Keratinocyte (primary cell): Measurements from ENCODE around the gene SFMBT1. TPM values are rescaled to one million over a fixed set of nuclear protein-coding genes. Genes with fewer than 3 reads are reported as not detected.

Source experiments
- DNase-seq: peaks from one replicate; pipeline ENCODE4 v3.0.0-alpha.2; 2011; ENCODE audit warnings: low read depth, missing footprints, low spot score
- FAIRE-seq: peaks from 2 replicates; lab custom pipeline; 2011; peaks lifted over from hg19 to GRCh38; lab: Jason Lieb, UNC
- H2AFZ ChIP-seq: 2 replicates; pipeline ENCODE4 v1.6.0; 2012; ENCODE audit warnings: low read length, control low read depth, inconsistent platforms; ENCODE audit not compliant: control insufficient read depth
- H3K27ac ChIP-seq: 2 replicates; pipeline ENCODE4 v1.5.1; 2011; ENCODE audit warnings: low read length; ENCODE audit not compliant: control insufficient read depth, insufficient read depth
- H3K27me3 ChIP-seq: 3 replicates; pipeline ENCODE4 v1.6.0; 2011; ENCODE audit warnings: low read length; ENCODE audit not compliant: control insufficient read depth, insufficient read depth; ENCODE audit errors: extremely low read depth
- H3K36me3 ChIP-seq, 2 experiments: 2 replicates in 1 of 2; 3 replicates in 1 of 2; pipeline ENCODE4 v1.5.1; 2011; ENCODE audit warnings: low read length in 2 of 2, mild to moderate bottlenecking in 1 of 2; ENCODE audit not compliant: control insufficient read depth in 2 of 2, insufficient read depth in 2 of 2; ENCODE audit errors: extremely low read depth in 1 of 2
- H3K4me1 ChIP-seq: 3 replicates; pipeline ENCODE4 v1.5.1; 2011; ENCODE audit warnings: low read length; ENCODE audit not compliant: control insufficient read depth, insufficient read depth; ENCODE audit errors: extremely low read depth
- H3K4me2 ChIP-seq: 3 replicates; pipeline ENCODE4 v1.6.0; 2011; ENCODE audit warnings: low read depth, low read length; ENCODE audit not compliant: control insufficient read depth, insufficient read depth; ENCODE audit errors: extremely low read depth
- H3K4me3 ChIP-seq, 3 experiments: fragments of 200-600 bp in 1 of 3; sonication (generic) in 1 of 3; 2 replicates in 2 of 3; 3 replicates in 1 of 3; pipeline ENCODE4 v1.5.1; 2011 to 2016; ENCODE audit warnings: low read length in 3 of 3, mild to moderate bottlenecking in 3 of 3, control low read depth in 2 of 3, inconsistent platforms in 1 of 3, low read depth in 1 of 3, mixed read lengths in 1 of 3, mixed run types in 1 of 3, moderate library complexity in 1 of 3; ENCODE audit not compliant: control insufficient read depth in 2 of 3, insufficient read depth in 2 of 3; ENCODE audit errors: extremely low read depth in 1 of 3
- H3K79me2 ChIP-seq: 2 replicates; pipeline ENCODE4 v1.6.0; 2012; ENCODE audit warnings: low read length; ENCODE audit not compliant: control insufficient read depth, insufficient read depth
- H3K9ac ChIP-seq: 3 replicates; pipeline ENCODE4 v1.6.0; 2011; ENCODE audit warnings: low read length; ENCODE audit not compliant: control insufficient read depth, insufficient read depth; ENCODE audit errors: extremely low read depth
- H3K9me1 ChIP-seq: 3 replicates; pipeline ENCODE4 v1.6.0; 2011; ENCODE audit warnings: low read length; ENCODE audit not compliant: control insufficient read depth, insufficient read depth; ENCODE audit errors: extremely low read depth
- H3K9me3 ChIP-seq: 2 replicates; pipeline ENCODE4 v1.5.1; 2012; ENCODE audit warnings: low read depth, low read length; ENCODE audit not compliant: control insufficient read depth
- H4K20me1 ChIP-seq: 3 replicates; pipeline ENCODE4 v1.6.0; 2011; ENCODE audit warnings: low read length; ENCODE audit not compliant: control insufficient read depth, insufficient read depth; ENCODE audit errors: extremely low read depth
- EZH2 ChIP-seq: IDR thresholded peaks from one replicate; pipeline ENCODE4 v1.6.1; 2012; ENCODE audit warnings: inconsistent platforms, mild to moderate bottlenecking, low read length, moderate library complexity
- dilution Hi-C: fragments of 300-500 bp; cut with MboI; formaldehyde crosslinking; loops from one replicate; pipeline ENCODE4 v1.7.0; 2020; ENCODE audit warnings: low sequenced_read_pairs; ENCODE audit not compliant: extremely low pct_ligation_motif_present
- polyA plus RNA-seq, 5 experiments: library from polyadenylated mRNA; depleted of rRNA in 3 of 5; stranded (reverse) in 3 of 5; stranded (forward) in 1 of 5; unstranded in 1 of 5; fragments of >200 nt; gene quantifications; 1 replicate in 1 of 5; 2 replicates in 3 of 5; 3 replicates in 1 of 5; pipeline versions ENCODE4 v1.2.1 to v1.2.3, GENCODE V29; 2011 to 2012; ENCODE audit warnings: missing spikeins in 2 of 5, low read depth in 1 of 5, low replicate concordance in 1 of 5
- TF ChIP-seq, protein P1 (sequence below), 3 experiments: IDR thresholded peaks in 1 of 3; conservative IDR thresholded peaks in 1 of 3; optimal IDR thresholded peaks in 1 of 3; 2 replicates in 2 of 3; 3 replicates in 1 of 3; pipeline versions ENCODE3 to v1.5.1; 2011; ENCODE audit warnings: low read length in 3 of 3, mild to moderate bottlenecking in 3 of 3, moderate library complexity in 2 of 3, control low read depth in 1 of 3, inconsistent platforms in 1 of 3; ENCODE audit not compliant: insufficient read depth in 2 of 3; ENCODE audit errors: extremely low read depth in 1 of 3

Gene SFMBT1
- polyA plus RNA-seq, 1 donor (not counting 4 experiments of a cell fraction or from before 2014, with no cell fraction given): 4.1 TPM

DNA sequence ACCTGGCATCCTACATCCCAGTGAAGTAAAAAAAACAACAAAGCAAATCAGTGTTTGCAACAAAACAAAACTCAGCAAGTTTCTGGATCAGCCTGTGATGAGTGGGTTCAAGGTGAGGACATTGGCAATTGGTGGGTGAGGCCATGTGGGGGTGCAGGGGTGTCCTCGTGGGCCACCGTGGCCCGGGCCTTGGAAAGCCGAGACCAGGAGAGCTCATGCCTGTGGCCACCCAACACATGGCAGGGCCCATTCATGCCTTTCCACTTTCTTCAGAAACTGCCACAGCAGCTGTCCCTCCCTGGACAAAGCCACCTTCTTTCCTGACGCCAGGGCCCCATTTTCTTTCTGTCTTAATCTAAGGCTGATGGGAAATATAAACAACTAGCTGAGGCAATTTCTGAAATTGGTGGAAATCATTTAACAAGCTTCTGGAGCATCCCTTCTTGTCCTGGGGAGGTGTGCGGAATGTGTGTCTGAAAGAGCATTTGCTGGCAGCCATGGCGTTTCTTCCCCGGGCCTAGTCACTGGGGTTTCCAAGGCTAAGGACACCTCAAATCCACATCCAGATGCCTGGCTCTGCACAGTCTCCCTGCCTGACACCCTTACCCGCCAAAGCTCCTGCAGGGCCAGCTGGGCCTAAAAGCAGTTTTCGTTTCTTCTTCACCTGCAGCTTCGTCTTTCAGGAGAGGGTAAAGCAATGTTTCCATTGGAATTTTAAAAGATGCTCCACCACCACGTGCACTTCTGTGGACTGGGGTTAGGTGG, 34.1 kb upstream of the SFMBT1 start:
- FAIRE-seq: no peak
- H3K4me1 ChIP-seq: no peaks in the 10 kb centered on the region
- no peaks in the 10 kb centered on the region for H3K9me3 ChIP-seq
- no peak overlapping the region for H3K9ac ChIP-seq
- dilution Hi-C loops: no loop called here
- H3K4me3 ChIP-seq: no peak overlapping the region
- H3K79me2 ChIP-seq: no peaks in the 10 kb centered on the region
- no peak overlapping the region for H3K27ac ChIP-seq
- no peak for DNase-seq
- H3K9me1 ChIP-seq: no peaks in the 10 kb centered on the region
- H2AFZ ChIP-seq: no peak overlapping the region
- no peaks in the 10 kb centered on the region for H4K20me1 ChIP-seq
- H3K4me2 ChIP-seq: no peak overlapping the region
- H3K36me3 ChIP-seq: no peaks in the 10 kb centered on the region
- TF ChIP-seq, protein P1, sequence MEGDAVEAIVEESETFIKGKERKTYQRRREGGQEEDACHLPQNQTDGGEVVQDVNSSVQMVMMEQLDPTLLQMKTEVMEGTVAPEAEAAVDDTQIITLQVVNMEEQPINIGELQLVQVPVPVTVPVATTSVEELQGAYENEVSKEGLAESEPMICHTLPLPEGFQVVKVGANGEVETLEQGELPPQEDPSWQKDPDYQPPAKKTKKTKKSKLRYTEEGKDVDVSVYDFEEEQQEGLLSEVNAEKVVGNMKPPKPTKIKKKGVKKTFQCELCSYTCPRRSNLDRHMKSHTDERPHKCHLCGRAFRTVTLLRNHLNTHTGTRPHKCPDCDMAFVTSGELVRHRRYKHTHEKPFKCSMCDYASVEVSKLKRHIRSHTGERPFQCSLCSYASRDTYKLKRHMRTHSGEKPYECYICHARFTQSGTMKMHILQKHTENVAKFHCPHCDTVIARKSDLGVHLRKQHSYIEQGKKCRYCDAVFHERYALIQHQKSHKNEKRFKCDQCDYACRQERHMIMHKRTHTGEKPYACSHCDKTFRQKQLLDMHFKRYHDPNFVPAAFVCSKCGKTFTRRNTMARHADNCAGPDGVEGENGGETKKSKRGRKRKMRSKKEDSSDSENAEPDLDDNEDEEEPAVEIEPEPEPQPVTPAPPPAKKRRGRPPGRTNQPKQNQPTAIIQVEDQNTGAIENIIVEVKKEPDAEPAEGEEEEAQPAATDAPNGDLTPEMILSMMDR (optimal IDR thresholded peaks at IDR 0.05 in 1 of 3, IDR thresholded peaks at IDR 0.05 in 1 of 3, conservative IDR thresholded peaks at IDR 0.05 in 1 of 3; ENCODE audit: extremely low read depth in 1 of 3, insufficient read depth in 2 of 3, low read length in 3 of 3): no peak
- TF ChIP-seq EZH2: no peak
- no peaks in the 10 kb centered on the region for H3K27me3 ChIP-seq

DNA sequence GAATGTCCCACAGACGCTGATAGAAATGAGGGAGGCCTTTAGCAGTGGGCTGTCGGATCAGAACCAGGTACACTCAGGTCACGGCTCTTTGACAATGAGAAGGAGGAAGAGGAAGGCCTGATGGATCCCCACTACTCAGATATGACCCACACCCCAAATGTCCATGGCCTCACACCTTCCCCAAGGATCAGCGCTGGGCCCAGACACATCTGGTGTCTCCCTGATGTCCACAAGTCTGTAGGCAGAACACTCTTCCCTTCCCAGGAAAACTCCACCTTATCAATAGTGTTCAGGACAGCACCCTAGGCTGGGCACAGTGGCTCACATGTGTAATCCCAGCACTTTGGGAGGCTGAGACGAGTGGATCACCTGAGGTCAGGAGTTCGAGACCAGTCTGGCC, 33.3 kb upstream of the SFMBT1 start:
- Histone ChIP-seq H2AFZ (no peak overlapping the region), H4K20me1 (no peaks in the 10 kb centered on the region), H3K27me3 (no peaks in the 10 kb centered on the region), H3K9me1 (no peaks in the 10 kb centered on the region), H3K79me2 (no peaks in the 10 kb centered on the region), H3K36me3 (no peaks in the 10 kb centered on the region), H3K9ac (no peak overlapping the region), H3K4me2 (no peak overlapping the region), H3K4me1 (no peaks in the 10 kb centered on the region), H3K27ac (no peak overlapping the region), H3K9me3 (no peaks in the 10 kb centered on the region), H3K4me3 (no peak overlapping the region)
- no peak for TF ChIP-seq EZH2
- TF ChIP-seq, protein P1 (optimal IDR thresholded peaks at IDR 0.05 in 1 of 3, IDR thresholded peaks at IDR 0.05 in 1 of 3, conservative IDR thresholded peaks at IDR 0.05 in 1 of 3; ENCODE audit: extremely low read depth in 1 of 3, insufficient read depth in 2 of 3, low read length in 3 of 3): no peak
- no peak for DNase-seq
- dilution Hi-C loops: no loop called here
- FAIRE-seq: no peak
